GM18867 (cell line): Measurements from ENCODE around the gene DYNLT5.
A peak's percentile ranks its signal among the peaks of the same experiment; 100 is the strongest.
"Not testable (repeated sequence)": the region's sequence is repeated elsewhere in the genome, so short reads cannot be mapped to it uniquely, and the experiment has no call there.

ENCODE experiments used
- ATAC-seq: cut with Tn5 transposase; IDR thresholded peaks from one replicate; pipeline ENCODE4 v1.9.1; 2021; ENCODE audit warnings: mild to moderate bottlenecking, moderate library complexity; ENCODE audit not compliant: unreplicated experiment

DYNLT5 gene, protein sequence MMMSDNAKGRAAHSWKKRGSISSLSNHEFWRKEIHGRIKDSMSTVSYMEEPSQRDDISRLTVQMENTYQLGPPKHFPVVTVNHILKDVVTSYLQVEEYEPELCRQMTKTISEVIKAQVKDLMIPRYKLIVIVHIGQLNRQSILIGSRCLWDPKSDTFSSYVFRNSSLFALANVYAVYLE

GRCh38 chr1:66752000-66752592, at the start of gene DYNLT5:
Gene DYNLT5, plus strand, starts transcription at chr1:66752459. Its CDS starts 2,200 bp downstream, at chr1:66754659.
- ATAC-seq: no peak

- no peak for ATAC-seq
These were observed 47.9 kb upstream of the DYNLT5 start for GRCh38 chr1:66704177-66704875.

GRCh38 chr1:66705110-66705509, 47.1 kb upstream of the DYNLT5 start:
- ATAC-seq: no peak

- peak; percentile 70 for ATAC-seq
These were observed 40.8 kb upstream of the DYNLT5 start for GRCh38 chr1:66711420-66711819.

DNA sequence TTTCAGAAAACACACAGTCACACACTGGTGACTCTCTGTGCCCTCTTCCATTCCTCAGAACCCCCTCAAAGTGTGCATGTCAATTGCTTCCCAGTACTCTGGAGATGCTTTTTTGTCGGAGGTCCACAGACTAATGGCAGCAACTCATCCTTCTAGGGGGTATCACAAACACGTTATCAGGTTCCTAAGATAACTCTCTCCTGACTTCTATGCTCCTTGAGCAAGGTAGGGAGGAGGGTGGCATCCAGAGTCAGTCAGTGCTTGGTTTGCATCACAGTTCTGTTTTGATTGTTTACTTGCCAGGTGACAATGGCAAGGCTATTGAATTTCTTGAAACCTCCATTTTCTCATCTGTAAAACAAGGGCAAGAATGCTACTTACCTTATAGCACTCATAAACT, 39.4 kb upstream of the DYNLT5 start:
- ATAC-seq: no peak

DNA sequence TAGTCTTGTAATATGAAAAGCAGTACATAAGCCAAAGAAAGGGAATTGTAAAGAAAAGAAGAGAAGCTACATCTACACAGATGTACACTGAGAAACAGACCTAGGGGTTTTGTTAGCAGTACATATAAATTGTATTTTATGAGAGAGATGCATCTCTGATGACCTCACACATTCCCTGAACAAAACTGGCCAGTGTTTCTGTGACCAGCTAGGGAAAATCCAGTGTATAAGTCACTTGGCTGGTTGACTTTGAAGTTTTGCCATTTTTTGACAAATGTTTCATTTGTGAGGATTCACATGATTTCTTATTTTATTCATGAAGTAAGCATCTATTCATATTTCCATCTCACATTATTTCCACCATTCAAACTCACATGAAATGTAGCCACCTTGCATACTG, 28.3 kb upstream of the DYNLT5 start:
- no peak for ATAC-seq

DNA sequence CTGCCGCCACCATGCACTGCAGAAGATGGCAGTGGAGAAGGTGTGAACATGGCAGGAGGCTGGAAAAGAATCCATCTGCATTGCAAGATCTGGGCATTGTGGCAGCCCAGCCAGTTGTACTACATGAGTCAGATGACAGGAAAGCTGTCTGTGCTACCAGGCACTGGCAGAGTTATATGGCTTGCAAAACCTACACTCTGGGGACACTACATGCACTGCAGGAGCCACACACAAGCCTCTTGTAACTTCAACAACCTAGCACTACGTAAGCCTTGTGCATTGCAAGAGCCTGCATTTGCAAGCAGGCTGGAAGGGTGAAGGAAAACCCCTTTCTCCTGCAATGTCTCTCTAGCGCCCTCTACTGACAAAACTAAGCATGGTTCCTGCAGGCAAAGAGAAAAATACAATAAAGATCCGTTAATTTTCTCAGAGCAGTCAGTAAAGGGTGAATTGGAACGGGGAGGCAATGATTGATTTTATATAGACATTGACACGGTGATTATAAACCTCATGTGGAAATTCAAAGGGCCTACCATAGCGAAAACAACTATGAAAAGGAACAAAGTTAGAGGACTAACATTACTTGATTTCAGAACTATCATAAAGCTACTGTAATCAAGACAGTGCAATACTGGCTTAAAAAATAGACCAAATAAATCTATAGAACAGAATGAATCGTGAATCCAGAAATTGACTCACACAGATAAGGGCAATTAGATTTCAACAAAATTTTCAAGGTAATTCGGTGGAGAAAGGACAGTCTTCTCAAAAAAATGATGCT, 26.2 kb upstream of the DYNLT5 start:
- ATAC-seq: no peak

- no peak for ATAC-seq
These were observed 24.2 kb upstream of the DYNLT5 start for GRCh38 chr1:66728021-66728420.

GRCh38 chr1:66728716-66729115, 23.5 kb upstream of the DYNLT5 start:
- not testable (repeated sequence) for ATAC-seq

DNA sequence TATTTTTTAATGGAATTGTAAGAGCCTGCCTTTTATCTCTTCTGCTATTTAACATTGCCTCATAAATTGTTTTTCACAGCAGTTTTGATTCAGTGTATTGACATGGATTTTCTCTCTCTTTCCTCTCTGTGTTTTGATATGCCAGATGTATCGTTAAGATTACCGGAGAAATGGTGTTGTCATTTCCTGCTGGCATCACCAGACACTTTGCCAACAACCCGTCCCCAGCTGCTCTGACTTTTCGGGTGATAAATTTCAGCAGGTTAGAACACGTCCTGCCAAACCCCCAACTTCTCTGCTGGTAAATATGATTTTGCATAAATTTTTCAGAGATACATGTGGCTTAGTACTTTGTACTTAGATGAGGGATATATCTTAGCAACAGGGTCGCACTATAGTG, 23.1 kb upstream of the DYNLT5 start:
- ATAC-seq: peak; percentile 35

DNA sequence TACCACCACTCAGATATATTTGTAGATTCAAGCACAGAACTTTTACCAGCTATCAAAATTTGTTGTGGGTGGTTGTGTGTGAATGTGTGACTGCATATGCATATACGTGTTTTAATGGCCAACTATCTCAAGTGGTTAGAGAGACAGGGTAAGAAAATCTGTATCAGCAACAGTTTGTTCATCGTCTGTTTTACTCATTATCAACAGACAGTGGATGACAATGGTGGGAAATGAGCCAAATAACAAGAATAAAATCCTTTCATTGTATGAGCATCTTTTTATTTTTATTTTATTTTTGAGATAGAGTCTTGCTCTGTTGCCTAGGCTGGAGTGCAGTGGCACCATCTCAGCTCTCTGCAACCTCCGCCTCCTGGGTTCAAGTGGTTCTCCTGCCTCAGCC, 22.7 kb upstream of the DYNLT5 start:
- no peak for ATAC-seq

- no peak for ATAC-seq
These were observed 21.8 kb upstream of the DYNLT5 start for GRCh38 chr1:66730462-66730861.

DNA sequence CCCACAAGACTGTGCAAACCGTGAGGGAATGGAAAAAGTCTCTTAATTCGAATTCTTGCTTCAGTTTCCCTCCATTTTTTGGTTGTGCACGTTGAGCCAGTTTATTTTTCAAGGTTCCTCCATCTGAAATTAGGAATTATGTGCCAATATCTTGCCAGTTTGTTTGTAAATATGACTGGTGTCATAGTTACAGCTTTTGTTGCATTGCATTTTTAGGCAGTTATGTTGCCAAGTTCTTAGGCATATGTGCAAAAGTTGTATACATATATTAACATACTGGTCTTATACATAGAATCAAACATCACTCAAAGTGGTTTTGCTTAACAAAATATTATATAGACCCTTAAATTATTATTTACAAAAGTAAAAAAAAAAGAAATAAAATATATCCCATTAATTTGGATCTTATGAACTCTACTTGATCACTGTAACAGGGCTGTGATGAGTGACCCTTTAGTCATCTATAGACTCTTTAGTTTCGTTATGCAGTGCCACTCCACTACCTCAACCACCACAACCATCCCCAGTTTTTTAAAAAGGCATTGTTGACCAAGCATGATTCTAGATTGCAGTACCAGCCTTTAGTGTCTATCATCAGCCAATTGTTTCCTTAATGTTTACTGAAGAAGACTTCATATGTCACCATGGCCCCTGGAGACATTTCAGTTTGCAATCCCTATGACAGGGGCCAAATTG, 20.9 kb upstream of the DYNLT5 start:
- ATAC-seq: peak; percentile 63

DNA sequence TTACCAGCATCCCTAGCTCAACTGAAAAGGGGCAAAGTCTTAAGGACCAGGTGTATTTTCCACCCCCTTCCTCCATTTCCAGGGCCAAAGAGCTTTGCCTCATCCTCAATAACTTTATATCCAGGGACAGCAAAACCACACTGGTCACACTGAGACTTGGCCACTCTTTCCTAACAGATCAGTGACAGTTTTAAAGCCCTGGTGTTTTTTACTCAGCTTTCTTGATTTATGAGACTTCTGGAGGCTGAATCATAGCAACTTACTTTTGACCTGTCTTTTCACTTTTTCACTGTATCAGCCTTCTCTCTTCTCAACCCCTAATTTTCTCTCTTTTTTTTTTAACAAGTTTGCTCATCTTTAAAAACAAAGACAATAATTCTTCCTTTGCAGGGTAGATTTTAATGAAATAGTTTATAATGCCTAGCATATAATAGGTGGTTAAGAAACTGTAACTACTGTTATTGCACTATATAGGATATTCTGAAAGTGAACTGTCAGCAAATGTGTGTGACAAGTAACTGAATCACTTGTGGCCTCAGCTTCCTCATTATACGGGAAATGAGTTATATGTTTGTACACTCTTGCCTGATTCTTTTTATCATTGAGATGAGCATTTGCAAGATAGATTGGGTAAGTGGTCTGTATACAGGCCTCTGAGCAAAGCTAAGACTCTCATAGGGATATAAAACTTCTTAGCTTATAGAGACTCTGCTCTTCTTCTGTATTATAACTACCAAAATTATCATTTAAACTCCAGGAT, 19.7 kb upstream of the DYNLT5 start:
- ATAC-seq: peak; percentile 67

DNA sequence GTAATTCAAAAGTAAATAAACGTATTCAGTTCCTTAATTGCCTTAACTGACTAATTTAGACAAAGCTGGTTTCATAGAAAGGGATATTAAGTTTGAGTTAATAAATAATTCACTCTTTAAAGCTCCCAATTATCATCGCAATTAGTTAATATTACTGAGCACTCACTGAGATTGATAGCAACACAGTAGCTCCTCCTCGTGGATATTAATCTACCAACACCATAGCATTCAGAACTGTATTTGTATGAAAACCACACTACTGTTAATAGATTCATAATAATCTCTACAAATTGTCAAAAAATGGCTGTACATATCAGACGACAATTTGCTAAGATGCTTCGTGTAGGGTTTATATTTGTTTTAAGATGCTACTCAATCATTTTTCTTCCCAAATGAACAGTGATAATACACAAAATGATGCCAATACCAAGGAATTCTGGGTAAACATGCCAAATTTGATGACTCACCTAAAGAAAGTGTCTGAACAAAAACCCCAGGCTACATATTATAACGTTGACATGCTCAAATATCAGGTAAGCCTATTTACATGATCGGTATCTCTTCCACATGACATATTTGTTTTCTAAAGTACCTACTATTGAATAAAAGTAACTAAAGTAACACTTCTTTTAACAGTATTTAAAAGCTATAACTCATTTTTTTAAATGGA, 18.8 kb upstream of the DYNLT5 start:
- ATAC-seq: peak; percentile 41

- not testable (repeated sequence) for ATAC-seq
These were observed 17.7 kb upstream of the DYNLT5 start for GRCh38 chr1:66734531-66734930.

DNA sequence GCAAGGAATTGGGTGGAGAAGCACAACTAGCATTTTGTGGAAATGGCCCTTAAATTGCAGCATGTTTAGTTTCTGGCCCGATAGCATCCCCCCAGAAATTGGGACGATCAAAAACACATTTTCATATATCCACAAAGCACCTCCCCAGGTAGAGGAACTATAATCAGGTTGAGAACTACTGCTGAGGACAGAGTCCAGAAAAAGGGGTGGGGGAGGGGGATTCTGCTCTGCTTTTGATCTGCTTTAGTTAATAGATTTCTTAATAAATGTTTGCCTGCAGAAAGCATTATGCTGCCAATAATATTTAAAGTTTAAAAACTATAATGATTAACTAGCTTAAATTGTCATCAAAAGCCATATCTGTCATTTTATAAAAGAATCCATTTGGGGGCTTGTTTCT, 14.4 kb upstream of the DYNLT5 start:
- ATAC-seq: no peak

GRCh38 chr1:66739401-66740157, 12.7 kb upstream of the DYNLT5 start:
- ATAC-seq: peak; percentile 55

DNA sequence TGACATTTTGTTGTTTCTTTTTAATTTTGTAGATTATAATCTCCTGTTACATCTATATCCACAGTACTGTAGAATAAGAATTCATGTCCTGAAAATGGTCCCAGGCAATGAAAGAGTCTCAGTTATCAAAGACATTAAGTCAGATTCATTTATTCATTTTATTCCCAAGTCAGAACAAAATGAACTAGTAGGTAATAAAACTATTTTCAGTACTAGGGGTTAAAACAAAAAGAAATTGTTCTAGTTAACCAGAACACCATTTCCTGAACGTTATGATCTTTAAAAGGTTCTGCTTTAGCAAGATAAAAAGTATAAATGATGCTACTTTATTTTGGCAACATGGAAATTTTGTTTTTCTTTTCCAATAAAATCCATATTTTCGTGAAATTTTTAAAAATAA, 6.8 kb upstream of the DYNLT5 start:
- ATAC-seq: no peak
